H1 (cell line): ENCODE results near the gene PLCB1. TPM values are rescaled to one million over a fixed set of nuclear protein-coding genes. Genes with fewer than 3 reads are reported as not detected.

Experiments
- CTCF ChIA-PET: fragments of 300-600 bp; sonication (Branson Sonifier 250); formaldehyde crosslinking; loops from one replicate; lab custom pipeline; 2021; ENCODE audit not compliant: partially characterized antibody; lab: Charles Lee
- POLR2A ChIA-PET: fragments of 300-600 bp; sonication (Branson Sonifier 250); formaldehyde crosslinking; loops from one replicate; lab custom pipeline; 2021; ENCODE audit warnings: inconsistent platforms; ENCODE audit not compliant: partially characterized antibody; lab: Charles Lee
- DNase-seq, 2 experiments: peaks; one replicate each; pipeline versions ENCODE4 v3.0.0 to v3.0.0-alpha.2; 2010 to 2022; ENCODE audit warnings: low spot score in 2 of 2, low read depth in 1 of 2, mixed read lengths in 1 of 2
- FAIRE-seq: peaks from 2 replicates; lab custom pipeline; 2011; peaks lifted over from hg19 to GRCh38; lab: Jason Lieb, UNC
- H2AFZ ChIP-seq: 2 replicates; pipeline ENCODE4 v1.8.1; 2012; ENCODE audit warnings: low read length, inconsistent platforms
- H2AK5ac ChIP-seq: 2 replicates; pipeline ENCODE4 v1.6.1; 2013; ENCODE audit warnings: low read depth, low read length
- H2BK120ac ChIP-seq: replicated peaks from 2 replicates; pipeline ENCODE3; 2013; ENCODE audit warnings: low read depth, low read length, inconsistent platforms
- H2BK12ac ChIP-seq: 2 replicates; pipeline ENCODE4 v1.6.1; 2013; ENCODE audit warnings: low read depth, low read length
- H2BK15ac ChIP-seq: 2 replicates; pipeline ENCODE4 v1.6.1; 2013; ENCODE audit warnings: low read length
- H2BK20ac ChIP-seq: 2 replicates; pipeline ENCODE4 v1.6.1; 2013; ENCODE audit warnings: low read length
- H2BK5ac ChIP-seq: 2 replicates; pipeline ENCODE4 v1.6.1; 2013; ENCODE audit warnings: low read depth, low read length
- H3K14ac ChIP-seq: 2 replicates; pipeline ENCODE4 v1.6.1; 2013; ENCODE audit warnings: inconsistent platforms; ENCODE audit not compliant: insufficient read length
- H3K18ac ChIP-seq: 2 replicates; pipeline ENCODE4 v1.6.1; 2013; ENCODE audit warnings: low read length; ENCODE audit errors: extremely low read depth
- H3K23ac ChIP-seq: 2 replicates; pipeline ENCODE4 v1.6.1; 2013; ENCODE audit warnings: inconsistent platforms; ENCODE audit not compliant: insufficient read length
- H3K23me2 ChIP-seq: 2 replicates; pipeline ENCODE4 v1.6.1; 2013; ENCODE audit warnings: low read depth, low read length
- H3K27ac ChIP-seq: 2 replicates; pipeline ENCODE4 v1.6.1; 2011; ENCODE audit warnings: low read depth, low read length, inconsistent platforms
- H3K27me3 ChIP-seq, 4 experiments: replicated peaks in 1 of 4; 1 replicate in 1 of 4; 2 replicates in 3 of 4; pipeline versions ENCODE4 v1.6.1 to v1.8.1; 2011 to 2013; ENCODE audit warnings: low read length in 3 of 4, mild to moderate bottlenecking in 3 of 4, inconsistent platforms in 2 of 4, mixed read lengths in 2 of 4, moderate library complexity in 1 of 4; ENCODE audit not compliant: control insufficient read depth in 3 of 4, insufficient read depth in 3 of 4; ENCODE audit errors: extremely low read depth in 1 of 4
- H3K36me3 ChIP-seq, 4 experiments: 2 replicates each; pipeline versions ENCODE4 v1.6.1 to v1.8.1; 2011 to 2013; ENCODE audit warnings: mild to moderate bottlenecking in 4 of 4, low read length in 3 of 4, moderate library complexity in 2 of 4, control low read depth in 1 of 4, inconsistent platforms in 1 of 4; ENCODE audit not compliant: insufficient read depth in 4 of 4, control insufficient read depth in 2 of 4
- H3K4ac ChIP-seq: replicated peaks from 2 replicates; pipeline ENCODE3; 2013; ENCODE audit warnings: low read length, low read depth, mixed read lengths, inconsistent platforms; ENCODE audit not compliant: insufficient read length
- H3K4me1 ChIP-seq, 4 experiments: replicated peaks in 1 of 4; 1 replicate in 1 of 4; 2 replicates in 3 of 4; pipeline versions ENCODE4 v1.6.1 to v1.8.1; 2011 to 2013; ENCODE audit warnings: low read length in 3 of 4, inconsistent platforms in 2 of 4, mixed read lengths in 1 of 4; ENCODE audit not compliant: insufficient read depth in 4 of 4, control insufficient read depth in 3 of 4
- H3K4me2 ChIP-seq, 2 experiments: 2 replicates each; pipeline versions ENCODE4 v1.6.1 to v1.8.1; 2011 to 2013; ENCODE audit warnings: low read depth in 2 of 2, low read length in 2 of 2, control low read depth in 1 of 2, inconsistent platforms in 1 of 2, mild to moderate bottlenecking in 1 of 2; ENCODE audit not compliant: insufficient read depth in 1 of 2
- H3K4me3 ChIP-seq, 4 experiments: fragments of 200-600, 300-600 bp in 1 of 4; sonication (generic), shearing (Covaris generic), sonication (Bioruptor Twin) in 1 of 4; 2 replicates each; pipeline versions ENCODE4 v1.5.1 to v1.8.1; 2011 to 2016; ENCODE audit warnings: low read length in 4 of 4, low read depth in 3 of 4, control low read depth in 2 of 4, inconsistent platforms in 2 of 4, mild to moderate bottlenecking in 2 of 4, mixed read lengths in 1 of 4, moderate library complexity in 1 of 4; ENCODE audit not compliant: insufficient read depth in 2 of 4; ENCODE audit errors: extremely low read depth in 1 of 4
- H3K56ac ChIP-seq: replicated peaks from 2 replicates; pipeline ENCODE3; 2013; ENCODE audit warnings: low read depth, mild to moderate bottlenecking, mixed read lengths, low read length, inconsistent platforms; ENCODE audit not compliant: insufficient read length
- H3K79me1 ChIP-seq: 2 replicates; pipeline ENCODE4 v1.6.1; 2013; ENCODE audit warnings: low read depth, low read length, control low read depth
- H3K79me2 ChIP-seq, 2 experiments: 2 replicates each; pipeline versions ENCODE4 v1.6.1 to v1.8.1; 2012 to 2013; ENCODE audit warnings: low read length in 2 of 2, mild to moderate bottlenecking in 2 of 2, inconsistent platforms in 1 of 2; ENCODE audit not compliant: insufficient read depth in 2 of 2, control insufficient read depth in 1 of 2
- H3K9ac ChIP-seq, 4 experiments: replicated peaks in 1 of 4; 1 replicate in 1 of 4; 2 replicates in 3 of 4; pipeline versions ENCODE4 v1.6.1 to v1.8.1; 2011 to 2013; ENCODE audit warnings: low read depth in 3 of 4, low read length in 3 of 4, control low read depth in 2 of 4, mild to moderate bottlenecking in 2 of 4, moderate library complexity in 2 of 4, inconsistent platforms in 1 of 4; ENCODE audit errors: extremely low read depth in 1 of 4
- H3K9me3 ChIP-seq, 2 experiments: 2 replicates each; pipeline versions ENCODE4 v1.6.1 to v1.8.1; 2012 to 2013; ENCODE audit warnings: mild to moderate bottlenecking in 2 of 2, moderate library complexity in 2 of 2, control low read depth in 1 of 2, inconsistent platforms in 1 of 2, low read depth in 1 of 2, low read length in 1 of 2, mixed read lengths in 1 of 2; ENCODE audit not compliant: insufficient read depth in 2 of 2
- H4K20me1 ChIP-seq, 2 experiments: replicated peaks in 1 of 2; 2 replicates each; pipeline versions ENCODE3 to v1.8.1; 2011 to 2013; ENCODE audit warnings: inconsistent platforms in 2 of 2, low read length in 2 of 2, mild to moderate bottlenecking in 1 of 2; ENCODE audit not compliant: insufficient read depth in 2 of 2, control insufficient read depth in 1 of 2
- H4K5ac ChIP-seq: 2 replicates; pipeline ENCODE4 v1.6.1; 2013; ENCODE audit warnings: low read length, low read depth, mixed read lengths, inconsistent platforms; ENCODE audit not compliant: insufficient read length
- H4K8ac ChIP-seq: 2 replicates; pipeline ENCODE4 v1.8.0; 2013; ENCODE audit warnings: mild to moderate bottlenecking, moderate library complexity, low read length, inconsistent platforms; ENCODE audit not compliant: insufficient read depth; ENCODE audit errors: extremely low read depth
- H4K91ac ChIP-seq: replicated peaks from 2 replicates; pipeline ENCODE3; 2013; ENCODE audit warnings: low read length, mixed read lengths, inconsistent platforms; ENCODE audit not compliant: insufficient read length
- CEBPB ChIP-seq: IDR thresholded peaks from 2 replicates; pipeline ENCODE4 v1.6.1; 2012; ENCODE audit warnings: low read depth, low read length
- whole genome bisulfite sequencing, 2 experiments: shearing (Covaris generic) in 1 of 2; methylation state at CpG; one replicate each; pipeline versions ENCODE4 v1.1.6 to v1.1.7; 2013 to 2015; ENCODE audit warnings: low lambda C conversion rate in 2 of 2, mixed read lengths in 2 of 2, inconsistent platforms in 1 of 2, low coverage in 1 of 2, missing lambda C conversion rate in 1 of 2; ENCODE audit not compliant: insufficient replicate concordance in 2 of 2, insufficient coverage in 1 of 2, insufficient read length in 1 of 2; ENCODE audit errors: extremely low coverage in 1 of 2, missing lambda C conversion rate in 1 of 2; 5-methylcytosine and 5-hydroxymethylcytosine counted together
- polyA plus RNA-seq, 7 experiments: library from polyadenylated mRNA; depleted of rRNA in 3 of 7; stranded (reverse) in 5 of 7; unstranded in 2 of 7; fragments of >200 nt in 5 of 7; fragments of 200-250 nt in 2 of 7; gene quantifications; 1 replicate in 5 of 7; 2 replicates in 1 of 7; 4 replicates in 1 of 7; pipeline versions ENCODE4 v1.2.1 to v1.2.3, GENCODE V29; 2011 to 2013; ENCODE audit warnings: missing spikeins in 2 of 7, mixed read lengths in 2 of 7
- total RNA-seq: library from RNA; stranded (reverse); fragmentation: NEBNext Ultra II Directional; extraction: Animal tissue kit (Norgen Biotek cat#: 25700); gene quantifications from 2 replicates; pipeline ENCODE4 v1.2.1, GENCODE V29; 2021

PLCB1 gene
- total and polyA plus RNA-seq, 2 of the 8 experiments (the other 6 are each of a cell fraction or from before 2014, with no cell fraction given) = 2.6 to 9.1 TPM

DNA sequence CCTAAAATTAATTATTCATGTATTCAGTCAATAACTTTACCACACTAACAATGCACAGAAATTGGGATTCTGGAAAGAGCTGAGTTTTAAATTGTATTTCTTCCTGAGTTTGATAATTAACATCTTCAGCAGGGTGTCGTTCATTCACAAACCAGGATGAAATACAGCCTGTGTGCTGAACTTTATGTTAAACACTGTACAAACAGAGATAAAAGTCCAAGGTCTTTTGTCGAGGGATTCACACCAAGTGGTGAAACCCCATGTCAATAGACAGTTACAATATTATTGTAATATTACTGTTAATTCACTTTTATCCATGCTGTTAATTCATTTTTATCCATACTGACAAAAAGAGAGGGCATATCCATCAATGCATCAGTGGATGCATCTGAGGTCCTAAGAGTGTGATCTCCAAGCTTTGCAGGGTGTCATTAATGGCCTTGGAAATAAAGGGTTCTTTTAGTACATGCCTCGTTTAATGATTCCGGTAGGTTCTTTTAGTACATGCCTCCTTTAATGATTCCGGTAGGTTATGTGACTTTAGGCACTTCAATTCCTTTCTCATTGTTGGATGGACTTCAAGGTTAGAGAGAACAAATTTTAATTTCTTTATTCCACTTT lies 234.3 kb downstream of the PLCB1 start:
- Histone ChIP-seq H3K9ac (no peak overlapping the region), H2BK12ac (no peak overlapping the region), H2AK5ac (no peak overlapping the region), H3K56ac (no peak overlapping the region), H3K27me3 (no peaks in the 10 kb centered on the region), H3K14ac (no peak overlapping the region), H2BK5ac (no peak overlapping the region), H2BK15ac (no peak overlapping the region), H4K20me1 (no peaks in the 10 kb centered on the region), H3K9me3 (no peaks in the 10 kb centered on the region), H3K4me2 (no peak overlapping the region), H3K27ac (no peak overlapping the region), H2BK20ac (no peak overlapping the region), H3K79me1 (no peaks in the 10 kb centered on the region), H3K4me3 (no peak overlapping the region), H4K91ac (no peak overlapping the region), H2BK120ac (no peak overlapping the region), H3K4ac (no peak overlapping the region), H4K5ac (no peak overlapping the region), H3K23me2 (no peaks in the 10 kb centered on the region), H2AFZ (no peak overlapping the region), H3K4me1 (no peaks in the 10 kb centered on the region; a peak in 1 of 7 replicates), H3K36me3 (no peaks in the 10 kb centered on the region), H3K18ac (no peak overlapping the region), H4K8ac (no peak overlapping the region), H3K23ac (no peak overlapping the region), H3K79me2 (no peaks in the 10 kb centered on the region)
- ChIA-PET POLR2A (no interaction called here), CTCF (no interaction called here)
- no peak for TF ChIP-seq CEBPB
- DNase-seq (no peak), FAIRE-seq (no peak)
- WGBS, 2 experiments = 94% methylated on average over 5 of the region's 5 CpGs; no CpG with 5 or more reads in 1 of the 2 experiments
